HepG2 (cell line): ENCODE measurements around the gene SRD5A1. TPM values are rescaled to one million over a fixed set of nuclear protein-coding genes. Genes with fewer than 3 reads are reported as not detected.

Source experiments
- ATAC-seq: fragments of 200-7000 bp; cut with Tn5 transposase; 3 replicates; pipeline ENCODE4 v1.9.1; 2020; ENCODE audit warnings: mild to moderate bottlenecking, moderate library complexity
- BruUV-seq: library from RNA; stranded (reverse); fragments of 400-500 nt; replicated peaks from 2 replicates; lab custom pipeline; 2021; lab: Mats Ljungman, UMichigan
- CTCF ChIA-PET: fragments of 300-600 bp; formaldehyde crosslinking; extraction: SDS; loops from one replicate; lab custom pipeline; 2021; ENCODE audit warnings: low total read pairs, inconsistent platforms, low intra/inter-chr PET ratio; lab: Yijun Ruan, JAX
- POLR2A ChIA-PET: fragments of 350-600 bp; sonication (Branson Sonifier 250); formaldehyde crosslinking; loops from one replicate; lab custom pipeline; 2020; ENCODE audit warnings: antibody characterized with exemption, inconsistent platforms; lab: Yijun Ruan, JAX
- DNase-seq: peaks from one replicate; pipeline ENCODE4 v3.0.0-alpha.2; 2015; ENCODE audit warnings: low spot score
- FAIRE-seq: peaks from 3 replicates; lab custom pipeline; 2011; peaks lifted over from hg19 to GRCh38; lab: Jason Lieb, UNC
- H2AFZ ChIP-seq: one replicate; pipeline ENCODE4 v1.6.1; 2011; ENCODE audit warnings: low read length, inconsistent platforms
- H3K27ac ChIP-seq: fragments of 300-600 bp; 3 replicates; pipeline ENCODE4 v1.8.0; 2011; ENCODE audit warnings: mixed run types, mild to moderate bottlenecking, mixed read lengths, low read length, inconsistent platforms; ENCODE audit not compliant: insufficient read depth; ENCODE audit errors: extremely low read length
- H3K27me3 ChIP-seq, 2 experiments: fragments of 200-600 bp in 1 of 2; 2 replicates in 1 of 2; 3 replicates in 1 of 2; pipeline versions ENCODE4 v1.6.0 to v1.8.0; 2011; ENCODE audit warnings: low read length in 2 of 2, mild to moderate bottlenecking in 2 of 2, moderate library complexity in 2 of 2, inconsistent platforms in 1 of 2; ENCODE audit not compliant: insufficient read depth in 2 of 2, control insufficient read depth in 1 of 2
- H3K36me3 ChIP-seq, 2 experiments: fragments of 200-600 bp in 1 of 2; replicated peaks in 1 of 2; 2 replicates in 1 of 2; 3 replicates in 1 of 2; pipeline versions ENCODE4 v1.5.1 to v1.8.0; 2011; ENCODE audit warnings: low read length in 2 of 2, inconsistent platforms in 1 of 2; ENCODE audit not compliant: insufficient read depth in 2 of 2, control insufficient read depth in 1 of 2
- H3K4me1 ChIP-seq: 2 replicates; pipeline ENCODE4 v1.5.1; 2012; ENCODE audit warnings: low read length, inconsistent platforms; ENCODE audit not compliant: insufficient read depth
- H3K4me2 ChIP-seq: 2 replicates; pipeline ENCODE4 v1.6.0; 2011; ENCODE audit warnings: low read depth, low read length, inconsistent platforms
- H3K4me3 ChIP-seq, 3 experiments: fragments of 200-600 bp in 1 of 3; sonication (generic), shearing (Covaris generic) in 1 of 3; replicated peaks in 1 of 3; 2 replicates each; pipeline ENCODE4 v1.5.1; 2011 to 2016; ENCODE audit warnings: low read length in 3 of 3, inconsistent platforms in 2 of 3, low read depth in 2 of 3, mild to moderate bottlenecking in 2 of 3, control low read depth in 1 of 3, mixed read lengths in 1 of 3; ENCODE audit not compliant: insufficient read depth in 1 of 3
- H3K79me2 ChIP-seq: one replicate; pipeline ENCODE4 v1.6.1; 2011; ENCODE audit warnings: low read length, inconsistent platforms; ENCODE audit not compliant: insufficient read depth
- H3K9ac ChIP-seq: 2 replicates; pipeline ENCODE4 v1.6.0; 2011; ENCODE audit warnings: mild to moderate bottlenecking, low read depth, low read length, inconsistent platforms; ENCODE audit not compliant: insufficient read depth
- H3K9me3 ChIP-seq: 2 replicates; pipeline ENCODE4 v1.5.1; 2012; ENCODE audit warnings: mild to moderate bottlenecking, low read length
- H4K20me1 ChIP-seq: 2 replicates; pipeline ENCODE4 v1.6.0; 2011; ENCODE audit warnings: inconsistent platforms, mild to moderate bottlenecking, low read length, moderate library complexity; ENCODE audit not compliant: insufficient read depth
- CREBL2 ChIP-seq: sonication (generic); formaldehyde crosslinking; IDR thresholded peaks from 2 replicates; pipeline ENCODE4 v1.8.1; 2023; ENCODE audit warnings: missing genetic modification reagents, mild to moderate bottlenecking, borderline replicate concordance
- HMG20B ChIP-seq: conservative IDR thresholded peaks from 2 replicates; pipeline ENCODE4 v1.6.1; 2016; ENCODE audit warnings: missing genetic modification reagents, missing compliant biosample characterization
- NFRKB ChIP-seq: fragments of 450-650 bp; IDR thresholded peaks from 2 replicates; pipeline ENCODE4 v1.6.1; 2017
- WGBS: methylation state at CpG from one replicate; pipeline ENCODE4 v1.1.6; 2017; ENCODE audit warnings: low lambda C conversion rate; 5-methylcytosine and 5-hydroxymethylcytosine counted together
- in situ Hi-C: cut with HindIII; loops from 2 replicates; pipeline ENCODE4 v1.10.0; 2017; ENCODE audit warnings: low pct_unique_long_range_greater_than_20kb; ENCODE audit not compliant: extremely low pct_ligation_motif_present
- intact Hi-C: fragments of 100-400 bp; cut with micrococcal nuclease; formaldehyde crosslinking; loops from one replicate; pipeline ENCODE4 v1.10.0; 2022; ENCODE audit not compliant: unreplicated experiment
- polyA plus RNA-seq, 8 experiments: library from polyadenylated mRNA; depleted of rRNA in 3 of 8; stranded (reverse) in 7 of 8; unstranded in 1 of 8; fragments of >200 nt; fragmentation: Illumina TruSeq in 4 of 8; extraction: Trizol in 4 of 8; gene quantifications; 2 replicates each; pipeline versions ENCODE4 v1.2.1 to v1.2.3, GENCODE V29; 2011 to 2016; ENCODE audit warnings: low read depth in 4 of 8, missing spikeins in 1 of 8, mixed read lengths in 1 of 8; ENCODE audit not compliant: insufficient read depth in 1 of 8
- total RNA-seq, 5 experiments: library from RNA; depleted of rRNA; stranded (reverse); fragments of >200 nt; fragmentation: Illumina TruSeq; extraction: Trizol; gene quantifications; 2 replicates each; pipeline ENCODE4 v1.2.3, GENCODE V29; 2016; ENCODE audit warnings: low read depth in 1 of 5
- TF ChIP-seq, protein P1 (sequence below): sonication (generic); formaldehyde crosslinking; IDR thresholded peaks from 2 replicates; pipeline ENCODE4 v1.4.0; 2020; ENCODE audit warnings: missing genetic modification reagents
- TF ChIP-seq, protein P2 (sequence below): IDR thresholded peaks from 2 replicates; pipeline ENCODE4 v1.6.1; 2016; ENCODE audit warnings: low read depth, control low read depth

SRD5A1 gene
- total and polyA plus RNA-seq, 2 of the 13 experiments (the other 11 are each of a cell fraction or from before 2014, with no cell fraction given), result 6.1 to 9.9 TPM

GRCh38 chr5:6587171-6587570, 46.1 kb upstream of the SRD5A1 start:
- ChIA-PET POLR2A (no interaction called here), CTCF (no interaction called here)
- Histone ChIP-seq H3K4me1 (no peaks in the 10 kb centered on the region), H3K27ac (no peak overlapping the region), H3K27me3 (peaks cover 0 to 2% of the 10 kb centered on the region in 2 experiments; a peak in 2 of 5 replicates), H3K4me3 (no peak overlapping the region)
- intact Hi-C loops, result no loop called here
- BruUV-seq, result no TSS peak
- no peak for DNase-seq
- TF ChIP-seq, protein P1, sequence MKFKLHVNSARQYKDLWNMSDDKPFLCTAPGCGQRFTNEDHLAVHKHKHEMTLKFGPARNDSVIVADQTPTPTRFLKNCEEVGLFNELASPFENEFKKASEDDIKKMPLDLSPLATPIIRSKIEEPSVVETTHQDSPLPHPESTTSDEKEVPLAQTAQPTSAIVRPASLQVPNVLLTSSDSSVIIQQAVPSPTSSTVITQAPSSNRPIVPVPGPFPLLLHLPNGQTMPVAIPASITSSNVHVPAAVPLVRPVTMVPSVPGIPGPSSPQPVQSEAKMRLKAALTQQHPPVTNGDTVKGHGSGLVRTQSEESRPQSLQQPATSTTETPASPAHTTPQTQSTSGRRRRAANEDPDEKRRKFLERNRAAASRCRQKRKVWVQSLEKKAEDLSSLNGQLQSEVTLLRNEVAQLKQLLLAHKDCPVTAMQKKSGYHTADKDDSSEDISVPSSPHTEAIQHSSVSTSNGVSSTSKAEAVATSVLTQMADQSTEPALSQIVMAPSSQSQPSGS, result no peak
- TF ChIP-seq NFRKB, result no peak
- TF ChIP-seq, all 625 proteins: peak for 0
- Histone ChIP-seq H3K9me3 (no peaks in the 10 kb centered on the region), H3K4me2 (no peak overlapping the region), H3K9ac (no peak overlapping the region), H3K36me3 (no peaks in the 10 kb centered on the region), H3K79me2 (no peaks in the 10 kb centered on the region), H2AFZ (no peak overlapping the region), H4K20me1 (no peaks in the 10 kb centered on the region)
- ATAC-seq (no peak), FAIRE-seq (no peak)
- in situ Hi-C loops, result no loop called here
- 44% methylated on average over 9 of the region's 9 CpGs for WGBS

DNA sequence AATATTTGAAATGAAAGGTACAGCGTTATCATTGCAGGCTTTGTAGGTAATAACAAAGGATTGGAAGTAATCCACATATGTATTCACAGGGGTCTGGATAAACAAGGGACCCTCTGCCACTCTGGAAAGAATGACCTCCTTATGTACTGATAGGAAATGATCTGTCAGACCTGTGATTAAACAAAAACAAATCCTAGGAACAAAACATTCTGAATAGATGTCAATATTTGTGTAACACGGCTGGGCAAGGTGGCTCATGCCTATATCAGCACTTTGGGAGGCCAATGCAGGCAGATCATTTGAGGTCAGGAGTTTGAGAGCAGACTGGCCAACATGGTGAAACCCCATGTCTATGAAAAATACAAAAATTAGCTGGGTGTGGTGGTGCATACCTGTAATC, 42.7 kb upstream of the SRD5A1 start:
- Histone ChIP-seq H2AFZ (no peak overlapping the region), H3K27me3 (peaks cover 0 to 2% of the 10 kb centered on the region in 2 experiments; a peak in 1 of 5 replicates), H3K4me3 (no peak overlapping the region), H3K4me2 (no peak overlapping the region), H3K27ac (no peak overlapping the region), H3K36me3 (no peaks in the 10 kb centered on the region), H3K9ac (no peak overlapping the region), H4K20me1 (no peaks in the 10 kb centered on the region), H3K79me2 (no peaks in the 10 kb centered on the region), H3K9me3 (no peaks in the 10 kb centered on the region), H3K4me1 (no peaks in the 10 kb centered on the region)
- intact Hi-C loops (no loop called here), in situ Hi-C loops (no loop called here)
- DNase-seq, result no peak
- TF ChIP-seq CREBL2 (CRISPR knock-in tag) (no peak), HMG20B (CRISPR knock-in tag) (no peak)
- TF ChIP-seq, protein P2, sequence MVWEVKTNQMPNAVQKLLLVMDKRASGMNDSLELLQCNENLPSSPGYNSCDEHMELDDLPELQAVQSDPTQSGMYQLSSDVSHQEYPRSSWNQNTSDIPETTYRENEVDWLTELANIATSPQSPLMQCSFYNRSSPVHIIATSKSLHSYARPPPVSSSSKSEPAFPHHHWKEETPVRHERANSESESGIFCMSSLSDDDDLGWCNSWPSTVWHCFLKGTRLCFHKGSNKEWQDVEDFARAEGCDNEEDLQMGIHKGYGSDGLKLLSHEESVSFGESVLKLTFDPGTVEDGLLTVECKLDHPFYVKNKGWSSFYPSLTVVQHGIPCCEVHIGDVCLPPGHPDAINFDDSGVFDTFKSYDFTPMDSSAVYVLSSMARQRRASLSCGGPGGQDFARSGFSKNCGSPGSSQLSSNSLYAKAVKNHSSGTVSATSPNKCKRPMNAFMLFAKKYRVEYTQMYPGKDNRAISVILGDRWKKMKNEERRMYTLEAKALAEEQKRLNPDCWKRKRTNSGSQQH (CRISPR knock-in tag), result no peak
- no peak for FAIRE-seq
- 25% methylated on average over 2 of the region's 2 CpGs for WGBS
- POLR2A ChIA-PET, result no interaction called here
- BruUV-seq, result no TSS peak
- CTCF ChIA-PET, result no interaction called here
- no peak for ATAC-seq
